CD4-positive, alpha-beta T cell (primary cell): ENCODE results near the gene DCAF8L1. TPM values are rescaled to one million over a fixed set of nuclear protein-coding genes. Genes with fewer than 3 reads are reported as not detected.
"Not testable (repeated sequence)": the region's sequence is repeated elsewhere in the genome, so short reads cannot be mapped to it uniquely, and the experiment has no call there.

Experiments
- ATAC-seq: fragments of 200-7000 bp; cut with Tn5 transposase; one replicate; pipeline ENCODE4 v1.10.0; 2022; ENCODE audit warnings: mild to moderate bottlenecking; ENCODE audit not compliant: poor library complexity
- CTCF ChIA-PET: fragments of 350-600 bp; sonication (Branson Sonifier 250); formaldehyde crosslinking; loops from one replicate; lab custom pipeline; 2021; ENCODE audit warnings: antibody characterized with exemption, inconsistent platforms; lab: Charles Lee
- POLR2A ChIA-PET: fragments of 350-600 bp; sonication (Branson Sonifier 250); formaldehyde crosslinking; loops from one replicate; lab custom pipeline; 2021; ENCODE audit warnings: antibody characterized with exemption, inconsistent platforms; lab: Charles Lee
- DNase-seq, 14 experiments: peaks; one replicate each; pipeline ENCODE4 v3.0.0-alpha.2; 2013 to 2020; ENCODE audit warnings: mixed read lengths in 2 of 14
- H3K27ac ChIP-seq, 2 donors: one replicate each; pipeline versions ENCODE4 v1.5.1 to v1.7.0; 2013; ENCODE audit warnings: low read length in 2 of 2, low read depth in 1 of 2, mild to moderate bottlenecking in 1 of 2
- H3K27me3 ChIP-seq, 2 experiments: 1 replicate in 1 of 2; 2 replicates in 1 of 2; pipeline versions ENCODE4 v1.6.1 to v1.7.0; 2013; ENCODE audit warnings: low read length in 2 of 2, control low read depth in 1 of 2, mild to moderate bottlenecking in 1 of 2, moderate library complexity in 1 of 2; ENCODE audit not compliant: insufficient read depth in 2 of 2, control insufficient read depth in 1 of 2
- H3K36me3 ChIP-seq: one replicate; pipeline ENCODE4 v1.6.1; 2013; ENCODE audit warnings: low read length, control low read depth; ENCODE audit not compliant: insufficient read depth
- H3K4me1 ChIP-seq: one replicate; pipeline ENCODE4 v1.6.1; 2013; ENCODE audit warnings: low read length, control low read depth; ENCODE audit not compliant: insufficient read depth
- H3K4me3 ChIP-seq: one replicate; pipeline ENCODE4 v1.5.1; 2013; ENCODE audit warnings: mild to moderate bottlenecking, low read length, moderate library complexity
- H3K9me3 ChIP-seq, 2 experiments: 1 replicate in 1 of 2; 2 replicates in 1 of 2; pipeline versions ENCODE4 v1.6.1 to v1.7.0; 2013; ENCODE audit warnings: low read length in 2 of 2, mild to moderate bottlenecking in 2 of 2, control low read depth in 1 of 2, moderate library complexity in 1 of 2; ENCODE audit not compliant: control insufficient read depth in 1 of 2, insufficient read depth in 1 of 2
- H3K27ac Mint-ChIP-seq: one replicate; pipeline ENCODE4 v1.8.0; 2020; ENCODE audit warnings: mixed read lengths
- H3K27me3 Mint-ChIP-seq: one replicate; pipeline ENCODE4 v1.8.0; 2021; ENCODE audit warnings: mixed read lengths
- H3K36me3 Mint-ChIP-seq: one replicate; pipeline ENCODE4 v1.8.0; 2021; ENCODE audit warnings: low read depth, mixed read lengths
- H3K4me1 Mint-ChIP-seq: one replicate; pipeline ENCODE4 v1.8.0; 2021; ENCODE audit warnings: low read depth, mixed read lengths
- H3K4me3 Mint-ChIP-seq: one replicate; pipeline ENCODE4 v1.8.0; 2020; ENCODE audit warnings: mild to moderate bottlenecking, mixed read lengths
- H3K9me3 Mint-ChIP-seq: one replicate; pipeline ENCODE4 v1.8.0; 2020; ENCODE audit warnings: mixed read lengths
- intact Hi-C, 2 experiments: fragments of 100-400 bp; cut with DNase I in 1 of 2; cut with micrococcal nuclease in 1 of 2; formaldehyde crosslinking; loops; one replicate each; pipeline versions ENCODE4 v1.15.1 to v1.9.0; 2023 to 2025; cut with DNase I, micrococcal nuclease
- total RNA-seq, 174 experiments: library from RNA in 2 of 174; stranded (reverse) in 2 of 174; gene quantifications; one replicate each; pipeline ENCODE4 v1.2.3 and lab custom pipeline; 2021 to 2026
- TF ChIP-seq, protein P1 (sequence below): fragments of 200-600 bp; IDR thresholded peaks from one replicate; pipeline ENCODE4 v1.8.0; 2022; ENCODE audit warnings: antibody characterized with exemption, mild to moderate bottlenecking

The DCAF8L1 gene
- total RNA-seq, 2 experiments from 2014 or later: not detected

- Histone ChIP-seq H3K36me3 (no peaks in the 10 kb centered on the region), H3K27me3 (no peaks in the 10 kb centered on the region), H3K9me3 (no peaks in the 10 kb centered on the region), H3K4me3 (no peak overlapping the region), H3K4me1 (no peaks in the 10 kb centered on the region), H3K27ac (no peak overlapping the region)
- ChIA-PET POLR2A (no interaction called here), CTCF (no interaction called here)
- ATAC-seq: no peak
- intact Hi-C loops: no loop called here
- Mint-ChIP-seq H3K36me3 (no peaks in the 10 kb centered on the region), H3K4me1 (no peaks in the 10 kb centered on the region), H3K27me3 (no peaks in the 10 kb centered on the region), H3K9me3 (no peaks in the 10 kb centered on the region), H3K27ac (no peak overlapping the region), H3K4me3 (no peak overlapping the region)
- TF ChIP-seq, protein P1, sequence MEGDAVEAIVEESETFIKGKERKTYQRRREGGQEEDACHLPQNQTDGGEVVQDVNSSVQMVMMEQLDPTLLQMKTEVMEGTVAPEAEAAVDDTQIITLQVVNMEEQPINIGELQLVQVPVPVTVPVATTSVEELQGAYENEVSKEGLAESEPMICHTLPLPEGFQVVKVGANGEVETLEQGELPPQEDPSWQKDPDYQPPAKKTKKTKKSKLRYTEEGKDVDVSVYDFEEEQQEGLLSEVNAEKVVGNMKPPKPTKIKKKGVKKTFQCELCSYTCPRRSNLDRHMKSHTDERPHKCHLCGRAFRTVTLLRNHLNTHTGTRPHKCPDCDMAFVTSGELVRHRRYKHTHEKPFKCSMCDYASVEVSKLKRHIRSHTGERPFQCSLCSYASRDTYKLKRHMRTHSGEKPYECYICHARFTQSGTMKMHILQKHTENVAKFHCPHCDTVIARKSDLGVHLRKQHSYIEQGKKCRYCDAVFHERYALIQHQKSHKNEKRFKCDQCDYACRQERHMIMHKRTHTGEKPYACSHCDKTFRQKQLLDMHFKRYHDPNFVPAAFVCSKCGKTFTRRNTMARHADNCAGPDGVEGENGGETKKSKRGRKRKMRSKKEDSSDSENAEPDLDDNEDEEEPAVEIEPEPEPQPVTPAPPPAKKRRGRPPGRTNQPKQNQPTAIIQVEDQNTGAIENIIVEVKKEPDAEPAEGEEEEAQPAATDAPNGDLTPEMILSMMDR: no peak
- no peak for DNase-seq
These were observed 6.8 kb upstream of the DCAF8L1 start for GRCh38 chrX:27987862-27988646.

GRCh38 chrX:27976934-27977333 is 4.3 kb downstream of the DCAF8L1 start:
- H3K27ac ChIP-seq, H3K4me1 ChIP-seq, H3K4me3 Mint-ChIP-seq, H3K27me3 Mint-ChIP-seq, H3K4me1 Mint-ChIP-seq, CTCF ChIA-PET, H3K9me3 Mint-ChIP-seq, H3K36me3 ChIP-seq, POLR2A ChIA-PET, H3K27me3 ChIP-seq, H3K27ac Mint-ChIP-seq, H3K36me3 Mint-ChIP-seq, ATAC-seq, intact Hi-C loops, DNase-seq, H3K4me3 ChIP-seq: not testable (repeated sequence)
- peaks cover 0 to 14% of the 10 kb centered on the region in 2 experiments for H3K9me3 ChIP-seq

DNA sequence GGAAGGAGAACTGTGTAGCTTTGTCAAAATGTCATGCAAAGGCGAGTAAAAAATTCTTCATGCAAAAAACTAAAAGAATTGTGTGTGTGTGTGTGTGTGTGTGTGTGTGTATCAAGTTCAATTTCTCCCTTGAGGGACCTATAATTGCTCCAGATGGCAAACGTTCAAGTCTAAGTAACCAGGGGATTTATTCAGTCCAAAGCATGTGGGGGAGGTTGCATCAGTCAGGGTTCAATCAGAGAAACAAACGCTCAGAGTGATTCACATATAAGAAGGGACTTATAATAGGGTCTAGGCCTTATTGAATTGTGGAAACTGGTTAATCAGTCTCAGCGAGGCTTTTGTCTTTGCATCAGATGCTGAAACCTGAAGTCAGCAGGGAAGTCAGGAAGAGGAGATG is 5.0 kb downstream of the DCAF8L1 start:
- Histone ChIP-seq H3K36me3 (no peaks in the 10 kb centered on the region), H3K27ac (no peak overlapping the region), H3K27me3 (no peaks in the 10 kb centered on the region), H3K9me3 (peaks cover 0 to 12% of the 10 kb centered on the region in 2 experiments), H3K4me3 (no peak overlapping the region), H3K4me1 (no peaks in the 10 kb centered on the region)
- Mint-ChIP-seq H3K4me1 (no peaks in the 10 kb centered on the region), H3K27ac (no peak overlapping the region), H3K36me3 (no peaks in the 10 kb centered on the region), H3K4me3 (no peak overlapping the region), H3K27me3 (no peaks in the 10 kb centered on the region), H3K9me3 (peaks cover 2% of the 10 kb centered on the region)
- DNase-seq (no peak), ATAC-seq (no peak)
- CTCF ChIA-PET: no interaction called here
- POLR2A ChIA-PET: no interaction called here
- intact Hi-C loops: no loop called here
- TF ChIP-seq, protein P1: no peak

- no peak overlapping the region for H3K27ac Mint-ChIP-seq
- H3K36me3 Mint-ChIP-seq: no peaks in the 10 kb centered on the region
- H3K27me3 ChIP-seq: no peaks in the 10 kb centered on the region
- no peak for DNase-seq
- ATAC-seq: no peak
- CTCF ChIA-PET: no interaction called here
- H3K9me3 Mint-ChIP-seq: no peaks in the 10 kb centered on the region
- H3K4me1 Mint-ChIP-seq: no peaks in the 10 kb centered on the region
- no peaks in the 10 kb centered on the region for H3K36me3 ChIP-seq
- H3K27ac ChIP-seq: no peak overlapping the region
- H3K4me3 Mint-ChIP-seq: no peak overlapping the region
- H3K27me3 Mint-ChIP-seq: no peaks in the 10 kb centered on the region
- TF ChIP-seq, protein P1: no peak
- H3K4me3 ChIP-seq: no peak overlapping the region
- H3K4me1 ChIP-seq: no peaks in the 10 kb centered on the region
- POLR2A ChIA-PET: no interaction called here
- intact Hi-C loops: no loop called here
- no peaks in the 10 kb centered on the region for H3K9me3 ChIP-seq
These were observed 12.4 kb downstream of the DCAF8L1 start for GRCh38 chrX:27968878-27969277.
